A549 (cell line): Measurements from ENCODE around the gene TMEM222. TPM values are rescaled to one million over a fixed set of nuclear protein-coding genes. Genes with fewer than 3 reads are reported as not detected.

Experiments used
- ATAC-seq, 2 experiments: fragments of 200-7000 bp in 1 of 2; fragments of >200 bp in 1 of 2; cut with Nextera tagmentation in 1 of 2; cut with Tn5 transposase in 1 of 2; 3 replicates each; pipeline versions ENCODE4 v1.8.0 to v1.9.1; 2018 to 2020; ENCODE audit warnings: mild to moderate bottlenecking in 1 of 2, moderate library complexity in 1 of 2
- CTCF ChIA-PET: fragments of 300-600 bp; sonication (Branson Sonifier 250); formaldehyde crosslinking; extraction: SDS; loops from one replicate; lab custom pipeline; 2021; ENCODE audit warnings: antibody characterized with exemption, inconsistent platforms; lab: Yijun Ruan, JAX
- POLR2A ChIA-PET: fragments of 350-600 bp; formaldehyde crosslinking; extraction: SDS; loops from one replicate; lab custom pipeline; 2021; ENCODE audit warnings: antibody characterized with exemption, inconsistent platforms; lab: Yijun Ruan, JAX
- DNase-seq, 2 experiments: peaks; one replicate each; pipeline versions ENCODE4 v3.0.0 to v3.0.0-alpha.2; 2011 to 2016; ENCODE audit warnings: low read depth in 1 of 2, low spot score in 1 of 2
- FAIRE-seq: peaks from 2 replicates; lab custom pipeline; 2011; peaks lifted over from hg19 to GRCh38; lab: Jason Lieb, UNC
- H3K27ac ChIP-seq, 2 experiments: fragments of >200 bp; sonication (Bioruptor Twin); formaldehyde crosslinking; 3 replicates each; pipeline ENCODE4 v1.5.1; 2016 to 2017
- H3K4me1 ChIP-seq: fragments of >200 bp; sonication (Bioruptor Twin); formaldehyde crosslinking; 3 replicates; pipeline ENCODE4 v1.6.1; 2016
- H3K4me2 ChIP-seq: fragments of >200 bp; sonication (Bioruptor Twin); formaldehyde crosslinking; 3 replicates; pipeline ENCODE4 v1.6.1; 2016
- H3K4me3 ChIP-seq: fragments of >200 bp; sonication (Bioruptor Twin); formaldehyde crosslinking; 3 replicates; pipeline ENCODE4 v1.5.1; 2016
- H3K9me3 ChIP-seq: fragments of >200 bp; sonication (Bioruptor Twin); formaldehyde crosslinking; 3 replicates; pipeline ENCODE4 v1.6.1; 2016
- ATOH8 ChIP-seq: fragments of 250-450 bp; sonication (Bioruptor Pico); IDR thresholded peaks from 2 replicates; pipeline ENCODE4 v1.5.0; 2020; ENCODE audit warnings: low read depth, mild to moderate bottlenecking, moderate library complexity
- CBX8 ChIP-seq: fragments of 200-600 bp; sonication (generic); IDR thresholded peaks from 2 replicates; pipeline ENCODE4 v1.6.1; 2016
- EHF ChIP-seq: fragments of 250-450 bp; sonication (Bioruptor Pico); IDR thresholded peaks from 2 replicates; pipeline ENCODE4 v1.5.0; 2020; ENCODE audit warnings: mild to moderate bottlenecking
- EHMT2 ChIP-seq: fragments of 200-600 bp; sonication (generic); IDR thresholded peaks from 2 replicates; pipeline ENCODE4 v1.6.1; 2016; ENCODE audit warnings: antibody characterized with exemption, low read depth, mild to moderate bottlenecking, moderate library complexity
- EP300 ChIP-seq, 2 experiments: fragments of >200 bp; sonication (Bioruptor Twin); formaldehyde crosslinking; IDR thresholded peaks; 2 replicates in 1 of 2; 3 replicates in 1 of 2; pipeline ENCODE4 v1.6.1; 2016 to 2017
- ESRRA ChIP-seq: fragments of 150-350 bp; IDR thresholded peaks from 2 replicates; pipeline ENCODE4 v1.6.1; 2014; ENCODE audit warnings: mild to moderate bottlenecking, low read length, borderline replicate concordance
- GATA3 ChIP-seq: IDR thresholded peaks from 2 replicates; pipeline ENCODE4 v1.6.1; 2012; ENCODE audit warnings: borderline replicate concordance
- HMGXB4 ChIP-seq: fragments of 250-450 bp; sonication (Bioruptor Pico); IDR thresholded peaks from 2 replicates; pipeline ENCODE4 v1.5.0; 2021; ENCODE audit warnings: mild to moderate bottlenecking, moderate library complexity, borderline replicate concordance
- HOXA7 ChIP-seq: fragments of 250-450 bp; sonication (Bioruptor Pico); IDR thresholded peaks from 2 replicates; pipeline ENCODE4 v1.5.0; 2020; ENCODE audit warnings: mild to moderate bottlenecking, moderate library complexity
- HOXB5 ChIP-seq: fragments of 250-450 bp; sonication (Bioruptor Pico); IDR thresholded peaks from 2 replicates; pipeline ENCODE4 v1.5.0; 2020; ENCODE audit warnings: mild to moderate bottlenecking, moderate library complexity
- JUN ChIP-seq, 2 experiments: fragments of >200 bp; sonication (Bioruptor Twin); formaldehyde crosslinking; IDR thresholded peaks; 2 replicates in 1 of 2; 3 replicates in 1 of 2; pipeline ENCODE4 v1.6.1; 2016 to 2017
- JUNB ChIP-seq: fragments of >200 bp; sonication (Bioruptor Twin); formaldehyde crosslinking; IDR thresholded peaks from 2 replicates; pipeline ENCODE4 v1.6.1; 2016
- KDM5A ChIP-seq: fragments of 200-600 bp; sonication (generic); IDR thresholded peaks from 2 replicates; pipeline ENCODE4 v1.6.1; 2016; ENCODE audit warnings: antibody characterized with exemption, mild to moderate bottlenecking
- MAFK ChIP-seq: fragments of 450-650 bp; IDR thresholded peaks from 2 replicates; pipeline ENCODE4 v1.6.1; 2014; ENCODE audit not compliant: partially characterized antibody
- MAZ ChIP-seq: fragments of 150-350 bp; IDR thresholded peaks from 2 replicates; pipeline ENCODE4 v1.6.1; 2014; ENCODE audit warnings: antibody characterized with exemption, low read depth, low read length, borderline replicate concordance
- NPAS2 ChIP-seq: fragments of 250-450 bp; sonication (Bioruptor Pico); IDR thresholded peaks from 2 replicates; pipeline ENCODE4 v1.8.0; 2022; ENCODE audit warnings: mild to moderate bottlenecking, moderate library complexity, borderline replicate concordance
- NR3C1 ChIP-seq: fragments of >200 bp; sonication (Bioruptor Twin); formaldehyde crosslinking; IDR thresholded peaks from 3 replicates; pipeline ENCODE4 v1.6.1; 2017
- POLR2A ChIP-seq: IDR thresholded peaks from 2 replicates; pipeline ENCODE4 v1.6.1; 2012; ENCODE audit warnings: mild to moderate bottlenecking, low read length
- POLR2AphosphoS2 ChIP-seq: conservative IDR thresholded peaks from 2 replicates; pipeline ENCODE4 v1.6.1; 2012; ENCODE audit warnings: low read length, improper control_type of control experiment, inconsistent platforms
- RAD21 ChIP-seq, 2 experiments: fragments of >200 bp in 1 of 2; sonication (Bioruptor Twin) in 1 of 2; formaldehyde crosslinking in 1 of 2; IDR thresholded peaks in 1 of 2; conservative IDR thresholded peaks in 1 of 2; 2 replicates in 1 of 2; 3 replicates in 1 of 2; pipeline ENCODE4 v1.6.1; 2012 to 2018; ENCODE audit warnings: inconsistent platforms in 1 of 2
- RCOR1 ChIP-seq: fragments of 150-350 bp; IDR thresholded peaks from 2 replicates; pipeline ENCODE4 v1.6.1; 2014; ENCODE audit warnings: antibody characterized with exemption, low read length, low read depth
- RFX5 ChIP-seq: fragments of 450-650 bp; IDR thresholded peaks from 2 replicates; pipeline ENCODE4 v1.7.1; 2014; ENCODE audit warnings: antibody characterized with exemption, mild to moderate bottlenecking, moderate library complexity
- SMC3 ChIP-seq: fragments of >200 bp; sonication (Bioruptor Twin); formaldehyde crosslinking; IDR thresholded peaks from 3 replicates; pipeline ENCODE4 v1.6.1; 2018; ENCODE audit warnings: inconsistent platforms
- SREBF2 ChIP-seq: fragments of 450-650 bp; IDR thresholded peaks from 2 replicates; pipeline ENCODE4 v1.6.1; 2014; ENCODE audit warnings: mild to moderate bottlenecking, moderate library complexity
- TFCP2L1 ChIP-seq: fragments of 250-450 bp; sonication (Bioruptor Pico); IDR thresholded peaks from 2 replicates; pipeline ENCODE4 v1.5.0; 2021; ENCODE audit warnings: mild to moderate bottlenecking
- TP53 ChIP-seq: fragments of 250-450 bp; sonication (Bioruptor Pico); IDR thresholded peaks from 2 replicates; pipeline ENCODE4 v1.5.0; 2021; ENCODE audit warnings: mild to moderate bottlenecking, moderate library complexity
- USF2 ChIP-seq: fragments of 450-650 bp; IDR thresholded peaks from 2 replicates; pipeline ENCODE4 v1.6.1; 2014; ENCODE audit warnings: antibody characterized with exemption
- WGBS: methylation state at CpG from one replicate; pipeline ENCODE4 v1.1.6; 2017; ENCODE audit errors: missing lambda C conversion rate; 5-methylcytosine and 5-hydroxymethylcytosine counted together
- polyA plus RNA-seq, 4 experiments: library from polyadenylated mRNA; depleted of rRNA in 3 of 4; stranded (reverse); fragments of >200 nt; fragmentation: RNase III in 1 of 4; extraction: RNeasy Plus Mini Kit Qiagen cat#74134 plus additional on column Dnase treatment in 1 of 4; gene quantifications; 2 replicates in 3 of 4; 3 replicates in 1 of 4; pipeline ENCODE4 v1.2.3, GENCODE V29; 2011 to 2017
- TF ChIP-seq, protein P1 (sequence below): fragments of >200 bp; sonication (Bioruptor Twin); formaldehyde crosslinking; IDR thresholded peaks from 3 replicates; pipeline ENCODE4 v1.5.1; 2016
- TF ChIP-seq, protein P2 (sequence below): fragments of 200-600 bp; sonication (generic); IDR thresholded peaks from 2 replicates; pipeline ENCODE4 v1.6.1; 2016; ENCODE audit warnings: antibody characterized with exemption, mild to moderate bottlenecking, moderate library complexity

TMEM222 gene
- polyA plus RNA-seq, 2 of the 4 experiments (the other 2 are of a cell fraction) = 28.4 to 30.0 TPM

GRCh38 chr1:27318136-27318535 is 3.8 kb upstream of the TMEM222 start:
- WGBS = 42% methylated on average over 4 of the region's 4 CpGs
- peaks cover 1% of the 10 kb centered on the region; the same call in 1 of the 3 replicates for H3K4me1 ChIP-seq
- no peak overlapping the region for H3K4me2 ChIP-seq
- no peak for DNase-seq
- ChIA-PET POLR2A (no interaction called here), CTCF (interaction anchor here (1.2 to 9.9 kb wide), 7 partner anchors 15 to 77 kb away, joined by 3 to 89 read pairs (median 10); no protein-coding TSS in a partner anchor)
- H3K9me3 ChIP-seq = no peaks in the 10 kb centered on the region
- no peak for FAIRE-seq
- H3K27ac ChIP-seq = no peak overlapping the region
- ATAC-seq = no peak
- no peak overlapping the region for H3K4me3 ChIP-seq
- TF ChIP-seq NPAS2 (no peak), RFX5 (no peak), ATOH8 (CRISPR knock-in tag) (no peak), SMC3 (no peak), HMGXB4 (no peak), HOXA7 (CRISPR knock-in tag) (no peak), GATA3 (no peak), TP53 (CRISPR knock-in tag) (no peak), RCOR1 (no peak), EHF (CRISPR knock-in tag) (no peak), NR3C1 (no peak), MAZ (no peak), POLR2AphosphoS2 (no peak), JUN (IDR thresholded peaks at IDR 0.05) (no peak), POLR2A (no peak), HOXB5 (CRISPR knock-in tag) (no peak), EP300 (IDR thresholded peaks at IDR 0.05) (no peak), MAFK (no peak)
- TF ChIP-seq, protein P1, sequence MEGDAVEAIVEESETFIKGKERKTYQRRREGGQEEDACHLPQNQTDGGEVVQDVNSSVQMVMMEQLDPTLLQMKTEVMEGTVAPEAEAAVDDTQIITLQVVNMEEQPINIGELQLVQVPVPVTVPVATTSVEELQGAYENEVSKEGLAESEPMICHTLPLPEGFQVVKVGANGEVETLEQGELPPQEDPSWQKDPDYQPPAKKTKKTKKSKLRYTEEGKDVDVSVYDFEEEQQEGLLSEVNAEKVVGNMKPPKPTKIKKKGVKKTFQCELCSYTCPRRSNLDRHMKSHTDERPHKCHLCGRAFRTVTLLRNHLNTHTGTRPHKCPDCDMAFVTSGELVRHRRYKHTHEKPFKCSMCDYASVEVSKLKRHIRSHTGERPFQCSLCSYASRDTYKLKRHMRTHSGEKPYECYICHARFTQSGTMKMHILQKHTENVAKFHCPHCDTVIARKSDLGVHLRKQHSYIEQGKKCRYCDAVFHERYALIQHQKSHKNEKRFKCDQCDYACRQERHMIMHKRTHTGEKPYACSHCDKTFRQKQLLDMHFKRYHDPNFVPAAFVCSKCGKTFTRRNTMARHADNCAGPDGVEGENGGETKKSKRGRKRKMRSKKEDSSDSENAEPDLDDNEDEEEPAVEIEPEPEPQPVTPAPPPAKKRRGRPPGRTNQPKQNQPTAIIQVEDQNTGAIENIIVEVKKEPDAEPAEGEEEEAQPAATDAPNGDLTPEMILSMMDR = no peak

GRCh38 chr1:27318596-27318995 is 3.4 kb upstream of the TMEM222 start:
- CTCF ChIA-PET = interaction anchor here (1.2 to 2.9 kb wide), 6 partner anchors 14 to 77 kb away, joined by 3 to 12 read pairs (median 10); no protein-coding TSS in a partner anchor
- Histone ChIP-seq H3K4me3 (no peak overlapping the region), H3K9me3 (no peaks in the 10 kb centered on the region), H3K4me1 (peaks cover 6% of the 10 kb centered on the region; the same call in 2 of the 3 replicates), H3K4me2 (no peak overlapping the region), H3K27ac (no peak overlapping the region)
- WGBS = 92% methylated on average over 1 of the region's 1 CpG
- no peak for DNase-seq
- POLR2A ChIA-PET = no interaction called here
- no peak for ATAC-seq
- FAIRE-seq = no peak
- no peak for TF ChIP-seq SMC3
- no peak for TF ChIP-seq TFCP2L1 (CRISPR knock-in tag)
- no peak for TF ChIP-seq JUNB
- no peak for TF ChIP-seq EHMT2
- TF ChIP-seq ESRRA = no peak
- TF ChIP-seq USF2 = no peak
- no peak for TF ChIP-seq CBX8
- TF ChIP-seq, protein P2, sequence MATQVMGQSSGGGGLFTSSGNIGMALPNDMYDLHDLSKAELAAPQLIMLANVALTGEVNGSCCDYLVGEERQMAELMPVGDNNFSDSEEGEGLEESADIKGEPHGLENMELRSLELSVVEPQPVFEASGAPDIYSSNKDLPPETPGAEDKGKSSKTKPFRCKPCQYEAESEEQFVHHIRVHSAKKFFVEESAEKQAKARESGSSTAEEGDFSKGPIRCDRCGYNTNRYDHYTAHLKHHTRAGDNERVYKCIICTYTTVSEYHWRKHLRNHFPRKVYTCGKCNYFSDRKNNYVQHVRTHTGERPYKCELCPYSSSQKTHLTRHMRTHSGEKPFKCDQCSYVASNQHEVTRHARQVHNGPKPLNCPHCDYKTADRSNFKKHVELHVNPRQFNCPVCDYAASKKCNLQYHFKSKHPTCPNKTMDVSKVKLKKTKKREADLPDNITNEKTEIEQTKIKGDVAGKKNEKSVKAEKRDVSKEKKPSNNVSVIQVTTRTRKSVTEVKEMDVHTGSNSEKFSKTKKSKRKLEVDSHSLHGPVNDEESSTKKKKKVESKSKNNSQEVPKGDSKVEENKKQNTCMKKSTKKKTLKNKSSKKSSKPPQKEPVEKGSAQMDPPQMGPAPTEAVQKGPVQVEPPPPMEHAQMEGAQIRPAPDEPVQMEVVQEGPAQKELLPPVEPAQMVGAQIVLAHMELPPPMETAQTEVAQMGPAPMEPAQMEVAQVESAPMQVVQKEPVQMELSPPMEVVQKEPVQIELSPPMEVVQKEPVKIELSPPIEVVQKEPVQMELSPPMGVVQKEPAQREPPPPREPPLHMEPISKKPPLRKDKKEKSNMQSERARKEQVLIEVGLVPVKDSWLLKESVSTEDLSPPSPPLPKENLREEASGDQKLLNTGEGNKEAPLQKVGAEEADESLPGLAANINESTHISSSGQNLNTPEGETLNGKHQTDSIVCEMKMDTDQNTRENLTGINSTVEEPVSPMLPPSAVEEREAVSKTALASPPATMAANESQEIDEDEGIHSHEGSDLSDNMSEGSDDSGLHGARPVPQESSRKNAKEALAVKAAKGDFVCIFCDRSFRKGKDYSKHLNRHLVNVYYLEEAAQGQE = no peak
- TF ChIP-seq KDM5A = no peak
- no peak for TF ChIP-seq SREBF2
- no peak for TF ChIP-seq POLR2A
- no peak for TF ChIP-seq HOXB5 (CRISPR knock-in tag)
- TF ChIP-seq, protein P1 = no peak
- no peak for TF ChIP-seq RAD21 (conservative IDR thresholded peaks at IDR 0.05 in 1 of 2, IDR thresholded peaks at IDR 0.05 in 1 of 2)
- no peak for TF ChIP-seq NR3C1
